ENCODE results near the gene MLLT3.

DNA sequence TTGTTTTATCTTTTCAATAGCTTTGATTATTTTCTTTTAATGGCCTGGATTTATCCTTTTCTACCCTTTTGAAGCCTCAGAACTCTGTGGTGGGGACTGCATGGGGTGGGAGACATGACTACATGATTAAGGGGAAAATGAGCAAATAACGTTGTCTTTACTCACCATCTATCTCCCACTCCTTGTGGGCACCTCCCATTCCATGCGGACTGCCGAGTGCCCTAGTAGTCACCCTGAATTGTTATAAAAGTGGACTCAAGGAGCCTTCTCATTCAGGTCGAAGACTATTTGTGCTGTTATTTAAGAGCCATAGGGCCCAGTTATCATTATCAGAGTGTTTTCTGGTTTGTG, 281.8 kb downstream of the MLLT3 start:
- TF ChIP-seq, protein P1, sequence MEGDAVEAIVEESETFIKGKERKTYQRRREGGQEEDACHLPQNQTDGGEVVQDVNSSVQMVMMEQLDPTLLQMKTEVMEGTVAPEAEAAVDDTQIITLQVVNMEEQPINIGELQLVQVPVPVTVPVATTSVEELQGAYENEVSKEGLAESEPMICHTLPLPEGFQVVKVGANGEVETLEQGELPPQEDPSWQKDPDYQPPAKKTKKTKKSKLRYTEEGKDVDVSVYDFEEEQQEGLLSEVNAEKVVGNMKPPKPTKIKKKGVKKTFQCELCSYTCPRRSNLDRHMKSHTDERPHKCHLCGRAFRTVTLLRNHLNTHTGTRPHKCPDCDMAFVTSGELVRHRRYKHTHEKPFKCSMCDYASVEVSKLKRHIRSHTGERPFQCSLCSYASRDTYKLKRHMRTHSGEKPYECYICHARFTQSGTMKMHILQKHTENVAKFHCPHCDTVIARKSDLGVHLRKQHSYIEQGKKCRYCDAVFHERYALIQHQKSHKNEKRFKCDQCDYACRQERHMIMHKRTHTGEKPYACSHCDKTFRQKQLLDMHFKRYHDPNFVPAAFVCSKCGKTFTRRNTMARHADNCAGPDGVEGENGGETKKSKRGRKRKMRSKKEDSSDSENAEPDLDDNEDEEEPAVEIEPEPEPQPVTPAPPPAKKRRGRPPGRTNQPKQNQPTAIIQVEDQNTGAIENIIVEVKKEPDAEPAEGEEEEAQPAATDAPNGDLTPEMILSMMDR (IDR thresholded peaks at IDR 0.05): no peak
- TF ChIP-seq POLR2A (IDR thresholded peaks at IDR 0.05): no peak

Measured in prostate gland (tissue), 2 donors.